ENCODE measurements around the gene CDK15.

DNA sequence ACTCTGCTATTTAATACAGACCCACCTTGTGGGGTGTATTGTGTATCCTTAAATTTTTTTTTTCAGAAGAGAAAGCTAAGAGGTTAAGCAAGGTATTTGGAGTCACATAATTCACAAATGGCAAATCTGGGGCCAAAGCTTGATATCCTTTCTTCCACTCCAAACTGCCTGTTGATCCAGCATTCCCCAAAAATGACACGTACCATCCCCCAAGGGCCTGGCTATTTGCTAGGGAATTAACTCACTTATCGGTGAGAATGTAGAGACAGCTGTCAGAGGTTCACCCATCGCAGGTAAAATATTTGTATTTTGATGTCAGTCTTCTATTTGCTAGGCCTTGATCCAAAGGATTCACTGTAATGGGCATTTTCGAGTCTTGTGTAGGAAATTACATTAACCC is 123.7 kb downstream of the CDK15 start:
- TF ChIP-seq, protein P1, sequence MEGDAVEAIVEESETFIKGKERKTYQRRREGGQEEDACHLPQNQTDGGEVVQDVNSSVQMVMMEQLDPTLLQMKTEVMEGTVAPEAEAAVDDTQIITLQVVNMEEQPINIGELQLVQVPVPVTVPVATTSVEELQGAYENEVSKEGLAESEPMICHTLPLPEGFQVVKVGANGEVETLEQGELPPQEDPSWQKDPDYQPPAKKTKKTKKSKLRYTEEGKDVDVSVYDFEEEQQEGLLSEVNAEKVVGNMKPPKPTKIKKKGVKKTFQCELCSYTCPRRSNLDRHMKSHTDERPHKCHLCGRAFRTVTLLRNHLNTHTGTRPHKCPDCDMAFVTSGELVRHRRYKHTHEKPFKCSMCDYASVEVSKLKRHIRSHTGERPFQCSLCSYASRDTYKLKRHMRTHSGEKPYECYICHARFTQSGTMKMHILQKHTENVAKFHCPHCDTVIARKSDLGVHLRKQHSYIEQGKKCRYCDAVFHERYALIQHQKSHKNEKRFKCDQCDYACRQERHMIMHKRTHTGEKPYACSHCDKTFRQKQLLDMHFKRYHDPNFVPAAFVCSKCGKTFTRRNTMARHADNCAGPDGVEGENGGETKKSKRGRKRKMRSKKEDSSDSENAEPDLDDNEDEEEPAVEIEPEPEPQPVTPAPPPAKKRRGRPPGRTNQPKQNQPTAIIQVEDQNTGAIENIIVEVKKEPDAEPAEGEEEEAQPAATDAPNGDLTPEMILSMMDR (IDR thresholded peaks at IDR 0.05) = no peak
- TF ChIP-seq POLR2A (IDR thresholded peaks at IDR 0.05; ENCODE audit: low read depth) = no peak
- no peak for TF ChIP-seq POLR2AphosphoS5 (IDR thresholded peaks at IDR 0.05)
- TF ChIP-seq EP300 (IDR thresholded peaks at IDR 0.05) = no peak
